ENCODE measurements around the gene SLC25A34.

SLC25A34 gene

GRCh38 chr1:15737324-15738319 lies 1.6 kb downstream of the SLC25A34 start:
- Histone ChIP-seq H3K9ac (ENCODE audit: low read length) (no peak overlapping the region), H2AFZ (ENCODE audit: low read depth, low read length) (no peak overlapping the region), H2BK15ac (ENCODE audit: low read depth, poor library complexity, severe bottlenecking) (no peak overlapping the region), H4K8ac (ENCODE audit: low read length) (no peak overlapping the region), H3K4me1 (ENCODE audit: control insufficient read depth, insufficient read depth, low read depth, low read length) (peaks cover 7% of the 10 kb centered on the region), H3K18ac (ENCODE audit: low read depth in 1 of 2, low read length in 2 of 2) (no peak overlapping the region), H3K36me3 (ENCODE audit: control insufficient read depth in 1 of 2, insufficient read depth in 2 of 2, low read depth in 1 of 2, low read length in 2 of 2) (peaks cover 31 to 43% of the 10 kb centered on the region in 2 experiments), H3K14ac (ENCODE audit: low read length in 2 of 2) (peak overlapping the region in 1 of 2 experiments; percentile 1), H2BK5ac (ENCODE audit: low read depth, low read length, poor library complexity, severe bottlenecking) (no peak overlapping the region), H2AK5ac (ENCODE audit: low read length, severe bottlenecking) (no peak overlapping the region), H4K91ac (ENCODE audit: low read length) (no peak overlapping the region), H3K27ac (ENCODE audit: low read length, poor library complexity, severe bottlenecking) (no peak overlapping the region), H3K23ac (ENCODE audit: low read length in 2 of 2) (no peak overlapping the region), H2BK120ac (ENCODE audit: low read depth, low read length) (no peak overlapping the region), H3K9me3 (ENCODE audit: control insufficient read depth, low read length) (no peaks in the 10 kb centered on the region), H3K4me3 (ENCODE audit: insufficient read depth in 1 of 2, low read depth in 1 of 2, low read length in 2 of 2) (no peak overlapping the region), H3K4me2 (ENCODE audit: low read length, poor library complexity, severe bottlenecking) (no peak overlapping the region), H3K79me1 (replicated peaks; ENCODE audit: low read length, poor library complexity, severe bottlenecking) (no peaks in the 10 kb centered on the region), H3K4ac (ENCODE audit: low read depth in 1 of 2, low read length in 2 of 2) (no peak overlapping the region), H3K27me3 (ENCODE audit: control insufficient read depth in 1 of 2, insufficient read depth in 1 of 2, low read length in 2 of 2) (no peaks in the 10 kb centered on the region), H2BK12ac (ENCODE audit: low read length in 2 of 2) (no peak overlapping the region)
- WGBS = 89% methylated on average over 20 of the region's 20 CpGs
- DNase-seq = no peak

GRCh38 chr1:15738416-15739113 lies 2.5 kb downstream of the SLC25A34 start:
- Histone ChIP-seq H2BK5ac (ENCODE audit: low read depth, low read length, poor library complexity, severe bottlenecking) (no peak overlapping the region), H3K14ac (ENCODE audit: low read length in 2 of 2) (no peak overlapping the region), H2AK5ac (ENCODE audit: low read length, severe bottlenecking) (no peak overlapping the region), H2BK120ac (ENCODE audit: low read depth, low read length) (no peak overlapping the region), H3K27ac (ENCODE audit: low read length, poor library complexity, severe bottlenecking) (no peak overlapping the region), H2BK12ac (ENCODE audit: low read length in 2 of 2) (no peak overlapping the region), H3K18ac (ENCODE audit: low read depth in 1 of 2, low read length in 2 of 2) (no peak overlapping the region), H4K91ac (ENCODE audit: low read length) (no peak overlapping the region), H2AFZ (ENCODE audit: low read depth, low read length) (no peak overlapping the region), H3K79me1 (replicated peaks; ENCODE audit: low read length, poor library complexity, severe bottlenecking) (no peaks in the 10 kb centered on the region), H2BK15ac (ENCODE audit: low read depth, poor library complexity, severe bottlenecking) (no peak overlapping the region), H3K36me3 (ENCODE audit: control insufficient read depth in 1 of 2, insufficient read depth in 2 of 2, low read depth in 1 of 2, low read length in 2 of 2) (peaks cover 21 to 34% of the 10 kb centered on the region in 2 experiments), H3K4me1 (ENCODE audit: control insufficient read depth, insufficient read depth, low read depth, low read length) (peaks cover 7% of the 10 kb centered on the region), H3K23ac (ENCODE audit: low read length in 2 of 2) (no peak overlapping the region), H3K4ac (ENCODE audit: low read depth in 1 of 2, low read length in 2 of 2) (no peak overlapping the region), H4K8ac (ENCODE audit: low read length) (no peak overlapping the region), H3K9me3 (ENCODE audit: control insufficient read depth, low read length) (no peaks in the 10 kb centered on the region), H3K9ac (ENCODE audit: low read length) (no peak overlapping the region), H3K4me2 (ENCODE audit: low read length, poor library complexity, severe bottlenecking) (no peak overlapping the region), H3K27me3 (ENCODE audit: control insufficient read depth in 1 of 2, insufficient read depth in 1 of 2, low read length in 2 of 2) (no peaks in the 10 kb centered on the region), H3K4me3 (ENCODE audit: insufficient read depth in 1 of 2, low read depth in 1 of 2, low read length in 2 of 2) (no peak overlapping the region)
- no peak for DNase-seq
- 89% methylated on average over 15 of the region's 15 CpGs for WGBS

- no peak overlapping the region for H4K91ac ChIP-seq (ENCODE audit: low read length)
- H2BK120ac ChIP-seq (ENCODE audit: low read depth, low read length) = no peak overlapping the region
- H3K4me2 ChIP-seq (ENCODE audit: low read length, poor library complexity, severe bottlenecking) = no peak overlapping the region
- no peak overlapping the region for H3K18ac ChIP-seq (ENCODE audit: low read depth in 1 of 2, low read length in 2 of 2)
- no peak overlapping the region for H3K4ac ChIP-seq (ENCODE audit: low read depth in 1 of 2, low read length in 2 of 2)
- H2AFZ ChIP-seq (ENCODE audit: low read depth, low read length) = no peak overlapping the region
- H3K27me3 ChIP-seq (ENCODE audit: control insufficient read depth in 1 of 2, insufficient read depth in 1 of 2, low read length in 2 of 2) = no peaks in the 10 kb centered on the region
- H3K9me3 ChIP-seq (ENCODE audit: control insufficient read depth, low read length) = no peaks in the 10 kb centered on the region
- H3K36me3 ChIP-seq (ENCODE audit: control insufficient read depth in 1 of 2, insufficient read depth in 2 of 2, low read depth in 1 of 2, low read length in 2 of 2) = peaks cover 14 to 30% of the 10 kb centered on the region in 2 experiments
- no peak overlapping the region for H3K9ac ChIP-seq (ENCODE audit: low read length)
- H3K79me1 ChIP-seq (replicated peaks; ENCODE audit: low read length, poor library complexity, severe bottlenecking) = no peaks in the 10 kb centered on the region
- H3K14ac ChIP-seq (ENCODE audit: low read length in 2 of 2) = no peak overlapping the region
- H3K23ac ChIP-seq (ENCODE audit: low read length in 2 of 2) = no peak overlapping the region
- no peak overlapping the region for H2BK5ac ChIP-seq (ENCODE audit: low read depth, low read length, poor library complexity, severe bottlenecking)
- DNase-seq = no peak
- no peak overlapping the region for H3K27ac ChIP-seq (ENCODE audit: low read length, poor library complexity, severe bottlenecking)
- no peak overlapping the region for H2BK15ac ChIP-seq (ENCODE audit: low read depth, poor library complexity, severe bottlenecking)
- H2BK12ac ChIP-seq (ENCODE audit: low read length in 2 of 2) = no peak overlapping the region
- no peak overlapping the region for H3K4me3 ChIP-seq (ENCODE audit: insufficient read depth in 1 of 2, low read depth in 1 of 2, low read length in 2 of 2)
- no peak overlapping the region for H4K8ac ChIP-seq (ENCODE audit: low read length)
- WGBS = 87% methylated on average over 16 of the region's 16 CpGs
- H2AK5ac ChIP-seq (ENCODE audit: low read length, severe bottlenecking) = no peak overlapping the region
- H3K4me1 ChIP-seq (ENCODE audit: control insufficient read depth, insufficient read depth, low read depth, low read length) = peaks cover 11% of the 10 kb centered on the region
These were observed 3.2 kb downstream of the SLC25A34 start for GRCh38 chr1:15739259-15739658.

- H4K8ac ChIP-seq (ENCODE audit: low read length) = no peak overlapping the region
These were observed 3.7 kb downstream of the SLC25A34 start for GRCh38 chr1:15739745-15740144.

More at GRCh38 chr1:15739745-15740144, 3.7 kb downstream of the SLC25A34 start:
- no peaks in the 10 kb centered on the region for H3K27me3 ChIP-seq (ENCODE audit: control insufficient read depth in 1 of 2, insufficient read depth in 1 of 2, low read length in 2 of 2)
- no peak overlapping the region for H3K9ac ChIP-seq (ENCODE audit: low read length)
- no peaks in the 10 kb centered on the region for H3K79me1 ChIP-seq (replicated peaks; ENCODE audit: low read length, poor library complexity, severe bottlenecking)
- no peak overlapping the region for H4K91ac ChIP-seq (ENCODE audit: low read length)
- no peak overlapping the region for H2BK120ac ChIP-seq (ENCODE audit: low read depth, low read length)
- H2BK15ac ChIP-seq (ENCODE audit: low read depth, poor library complexity, severe bottlenecking) = no peak overlapping the region
- WGBS = 80% methylated on average over 7 of the region's 7 CpGs
- H3K18ac ChIP-seq (ENCODE audit: low read depth in 1 of 2, low read length in 2 of 2) = no peak overlapping the region
- peaks cover 12% of the 10 kb centered on the region for H3K4me1 ChIP-seq (ENCODE audit: control insufficient read depth, insufficient read depth, low read depth, low read length)
- no peak overlapping the region for H3K4ac ChIP-seq (ENCODE audit: low read depth in 1 of 2, low read length in 2 of 2)
- no peak overlapping the region for H2BK12ac ChIP-seq (ENCODE audit: low read length in 2 of 2)
- H3K27ac ChIP-seq (ENCODE audit: low read length, poor library complexity, severe bottlenecking) = no peak overlapping the region
- H3K23ac ChIP-seq (ENCODE audit: low read length in 2 of 2) = no peak overlapping the region
- no peak overlapping the region for H2AK5ac ChIP-seq (ENCODE audit: low read length, severe bottlenecking)
- no peak for DNase-seq
- no peak overlapping the region for H3K14ac ChIP-seq (ENCODE audit: low read length in 2 of 2)
- no peak overlapping the region for H2BK5ac ChIP-seq (ENCODE audit: low read depth, low read length, poor library complexity, severe bottlenecking)
- H3K4me2 ChIP-seq (ENCODE audit: low read length, poor library complexity, severe bottlenecking) = no peak overlapping the region
- H3K36me3 ChIP-seq (ENCODE audit: control insufficient read depth in 1 of 2, insufficient read depth in 2 of 2, low read depth in 1 of 2, low read length in 2 of 2) = peaks cover 9 to 27% of the 10 kb centered on the region in 2 experiments
- no peak overlapping the region for H3K4me3 ChIP-seq (ENCODE audit: insufficient read depth in 1 of 2, low read depth in 1 of 2, low read length in 2 of 2)
- H3K9me3 ChIP-seq (ENCODE audit: control insufficient read depth, low read length) = no peaks in the 10 kb centered on the region
- H2AFZ ChIP-seq (ENCODE audit: low read depth, low read length) = no peak overlapping the region

All from mesenchymal stem cell (in vitro differentiated cells and primary cell).